ENCODE measurements around the gene PCGF5.

GRCh38 chr10:91208642-91209041 lies 11.8 kb upstream of the PCGF5 start:
- TF ChIP-seq CTCF (conservative IDR thresholded peaks at IDR 0.05; ENCODE audit: low read length) (no peak), EZH2phosphoT487 (IDR thresholded peaks at IDR 0.05; ENCODE audit: borderline replicate concordance) (no peak)
